Fibroblast of lung (primary cell): ENCODE results near the gene CSNK1D. TPM values are rescaled to one million over a fixed set of nuclear protein-coding genes. Genes with fewer than 3 reads are reported as not detected.

Experiments
- DNase-seq, 2 donors: peaks; one replicate each; pipeline versions ENCODE4 v3.0.0 to v3.0.0-alpha.2; 2010; ENCODE audit warnings: low read depth in 2 of 2
- H2AFZ ChIP-seq: 2 replicates; pipeline ENCODE4 v1.5.1; 2012; ENCODE audit warnings: low read length, control low read depth, inconsistent platforms
- H3K27ac ChIP-seq: 2 replicates; pipeline ENCODE4 v1.5.1; 2011; ENCODE audit warnings: low read length, control low read depth; ENCODE audit not compliant: insufficient read depth
- H3K27me3 ChIP-seq: 2 replicates; pipeline ENCODE4 v1.5.1; 2011; ENCODE audit warnings: mild to moderate bottlenecking, low read length; ENCODE audit not compliant: control insufficient read depth, insufficient read depth
- H3K36me3 ChIP-seq: 2 replicates; pipeline ENCODE4 v1.5.1; 2011; ENCODE audit warnings: low read length; ENCODE audit not compliant: control insufficient read depth, insufficient read depth
- H3K4me1 ChIP-seq: 2 replicates; pipeline ENCODE4 v1.5.1; 2011; ENCODE audit warnings: low read length; ENCODE audit not compliant: control insufficient read depth, insufficient read depth; ENCODE audit errors: extremely low read depth
- H3K4me2 ChIP-seq: 2 replicates; pipeline ENCODE4 v1.5.1; 2011; ENCODE audit warnings: low read length, control low read depth; ENCODE audit not compliant: insufficient read depth; ENCODE audit errors: extremely low read depth
- H3K4me3 ChIP-seq, 4 experiments: fragments of 200-600 bp in 1 of 4; sonication (generic) in 1 of 4; replicated peaks in 1 of 4; 2 replicates each; pipeline ENCODE4 v1.5.1; 2011 to 2016; ENCODE audit warnings: low read length in 4 of 4, low read depth in 3 of 4, mild to moderate bottlenecking in 3 of 4, control low read depth in 2 of 4, inconsistent platforms in 1 of 4, mixed read lengths in 1 of 4; ENCODE audit not compliant: insufficient read depth in 1 of 4; ENCODE audit errors: control extremely low read depth in 1 of 4
- H3K79me2 ChIP-seq: 2 replicates; pipeline ENCODE4 v1.5.1; 2012; ENCODE audit warnings: mild to moderate bottlenecking, low read length, inconsistent platforms; ENCODE audit not compliant: control insufficient read depth, insufficient read depth
- H3K9ac ChIP-seq: 2 replicates; pipeline ENCODE4 v1.5.1; 2011; ENCODE audit warnings: mild to moderate bottlenecking, low read length, control low read depth; ENCODE audit not compliant: insufficient read depth
- H3K9me3 ChIP-seq: 2 replicates; pipeline ENCODE4 v1.5.1; 2012; ENCODE audit warnings: low read depth, low read length; ENCODE audit not compliant: control insufficient read depth, insufficient read depth
- H4K20me1 ChIP-seq: 2 replicates; pipeline ENCODE4 v1.5.1; 2011; ENCODE audit warnings: low read length; ENCODE audit not compliant: control insufficient read depth, insufficient read depth; ENCODE audit errors: extremely low read depth
- CTCF ChIP-seq, 2 donors: IDR thresholded peaks in 1 of 2; conservative IDR thresholded peaks in 1 of 2; 1 replicate in 1 of 2; 2 replicates in 1 of 2; pipeline ENCODE4 v1.5.1; 2011 to 2012; ENCODE audit warnings: low read length in 2 of 2, control low read depth in 1 of 2, inconsistent platforms in 1 of 2, low read depth in 1 of 2, mild to moderate bottlenecking in 1 of 2
- EZH2 ChIP-seq: IDR thresholded peaks from 2 replicates; pipeline ENCODE4 v1.5.1; 2012; ENCODE audit warnings: low read length, control low read depth, mild to moderate bottlenecking; ENCODE audit errors: missing control alignments
- polyA plus RNA-seq, 2 donors: library from polyadenylated mRNA; depleted of rRNA in 1 of 2; stranded (reverse) in 1 of 2; unstranded in 1 of 2; fragments of >200 nt; gene quantifications; 2 replicates each; pipeline ENCODE4 v1.2.1, GENCODE V29; 2011 to 2012; ENCODE audit warnings: missing spikeins in 1 of 2
- total RNA-seq: library from RNA; depleted of rRNA; stranded (reverse); fragments of >200 nt; gene quantifications from 2 replicates; pipeline ENCODE4 v1.2.1, GENCODE V29; 2014

The CSNK1D gene
- total and polyA plus RNA-seq, 2 donors (not counting 1 experiment from before 2014, with no cell fraction given) = 64.9 to 112 TPM

GRCh38 chr17:82294064-82294773, 20.7 kb upstream of the CSNK1D start:
- no peaks in the 10 kb centered on the region for H3K79me2 ChIP-seq
- H3K4me3 ChIP-seq = peak overlapping the region; percentile 8 to 45 (median 33)
- H3K4me1 ChIP-seq = peaks cover 17% of the 10 kb centered on the region
- no peak for DNase-seq
- no peak overlapping the region for H3K9ac ChIP-seq
- no peaks in the 10 kb centered on the region for H3K27me3 ChIP-seq
- H3K4me2 ChIP-seq = no peak overlapping the region
- H2AFZ ChIP-seq = no peak overlapping the region
- no peaks in the 10 kb centered on the region for H3K36me3 ChIP-seq
- TF ChIP-seq CTCF (conservative IDR thresholded peaks at IDR 0.05 in 1 of 2, IDR thresholded peaks at IDR 0.05 in 1 of 2; ENCODE audit: low read depth in 1 of 2, low read length in 2 of 2) = no peak
- no peak for TF ChIP-seq EZH2
- H3K9me3 ChIP-seq = no peaks in the 10 kb centered on the region
- peak overlapping the region; percentile 70 for H3K27ac ChIP-seq
- H4K20me1 ChIP-seq = no peaks in the 10 kb centered on the region

- Histone ChIP-seq H3K4me1 (peaks cover 27% of the 10 kb centered on the region), H3K9me3 (no peaks in the 10 kb centered on the region), H3K27ac (peak overlapping the region; percentile 85), H3K4me2 (peak overlapping the region; percentile 77), H3K4me3 (peak overlapping the region; percentile 58 to 88 (median 66)), H4K20me1 (no peaks in the 10 kb centered on the region), H3K36me3 (no peaks in the 10 kb centered on the region), H2AFZ (peak overlapping the region; percentile 52), H3K9ac (peak overlapping the region; percentile 88), H3K27me3 (no peaks in the 10 kb centered on the region), H3K79me2 (no peaks in the 10 kb centered on the region)
- no peak for TF ChIP-seq EZH2
- no peak for TF ChIP-seq CTCF (conservative IDR thresholded peaks at IDR 0.05 in 1 of 2, IDR thresholded peaks at IDR 0.05 in 1 of 2; ENCODE audit: low read depth in 1 of 2, low read length in 2 of 2)
- DNase-seq = peak; percentile 98 to 99
Observed at GRCh38 chr17:82292251-82293154, 19.0 kb upstream of the CSNK1D start.

GRCh38 chr17:82291582-82292250, 18.2 kb upstream of the CSNK1D start:
- Histone ChIP-seq H3K9me3 (no peaks in the 10 kb centered on the region), H3K79me2 (no peaks in the 10 kb centered on the region), H4K20me1 (no peaks in the 10 kb centered on the region), H3K27ac (peak overlapping the region; percentile 68), H3K9ac (no peak overlapping the region), H3K27me3 (no peaks in the 10 kb centered on the region), H3K4me2 (peak overlapping the region; percentile 77), H3K4me3 (peak overlapping the region; percentile 58 to 88 (median 66)), H3K4me1 (peaks cover 24% of the 10 kb centered on the region), H3K36me3 (no peaks in the 10 kb centered on the region), H2AFZ (no peak overlapping the region)
- DNase-seq = no peak
- TF ChIP-seq EZH2 (no peak), CTCF (conservative IDR thresholded peaks at IDR 0.05 in 1 of 2, IDR thresholded peaks at IDR 0.05 in 1 of 2; ENCODE audit: low read depth in 1 of 2, low read length in 2 of 2) (no peak)
